ENCODE measurements around the gene SLC9A9. TPM values are rescaled to one million over a fixed set of nuclear protein-coding genes. Genes with fewer than 3 reads are reported as not detected.

SLC9A9 gene
- total RNA-seq, 2 donors from 2014 or later: 1.3 to 3.7 TPM

- peaks cover 18% of the 10 kb centered on the region for H3K4me1 Mint-ChIP-seq
- WGBS, 2 experiments (ENCODE audit: insufficient coverage in 1 of 2, insufficient read length in 1 of 2): 94% methylated on average over 1 of the region's 1 CpG; no CpG with 5 or more reads in 1 of the 2 experiments
- H3K4me3 Mint-ChIP-seq: no peak overlapping the region
- no peak overlapping the region for H3K4me3 ChIP-seq (ENCODE audit: low read length)
- H3K27ac ChIP-seq (ENCODE audit: low read depth, low read length): no peak overlapping the region
- no peaks in the 10 kb centered on the region for H3K9me3 ChIP-seq (ENCODE audit: control insufficient read depth, low read length)
- no peaks in the 10 kb centered on the region for H3K9me3 Mint-ChIP-seq
- H3K27me3 Mint-ChIP-seq (ENCODE audit: insufficient read depth): peaks cover 9% of the 10 kb centered on the region
- TF ChIP-seq, protein P1, sequence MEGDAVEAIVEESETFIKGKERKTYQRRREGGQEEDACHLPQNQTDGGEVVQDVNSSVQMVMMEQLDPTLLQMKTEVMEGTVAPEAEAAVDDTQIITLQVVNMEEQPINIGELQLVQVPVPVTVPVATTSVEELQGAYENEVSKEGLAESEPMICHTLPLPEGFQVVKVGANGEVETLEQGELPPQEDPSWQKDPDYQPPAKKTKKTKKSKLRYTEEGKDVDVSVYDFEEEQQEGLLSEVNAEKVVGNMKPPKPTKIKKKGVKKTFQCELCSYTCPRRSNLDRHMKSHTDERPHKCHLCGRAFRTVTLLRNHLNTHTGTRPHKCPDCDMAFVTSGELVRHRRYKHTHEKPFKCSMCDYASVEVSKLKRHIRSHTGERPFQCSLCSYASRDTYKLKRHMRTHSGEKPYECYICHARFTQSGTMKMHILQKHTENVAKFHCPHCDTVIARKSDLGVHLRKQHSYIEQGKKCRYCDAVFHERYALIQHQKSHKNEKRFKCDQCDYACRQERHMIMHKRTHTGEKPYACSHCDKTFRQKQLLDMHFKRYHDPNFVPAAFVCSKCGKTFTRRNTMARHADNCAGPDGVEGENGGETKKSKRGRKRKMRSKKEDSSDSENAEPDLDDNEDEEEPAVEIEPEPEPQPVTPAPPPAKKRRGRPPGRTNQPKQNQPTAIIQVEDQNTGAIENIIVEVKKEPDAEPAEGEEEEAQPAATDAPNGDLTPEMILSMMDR (conservative IDR thresholded peaks at IDR 0.05): no peak
- no peaks in the 10 kb centered on the region for H3K36me3 ChIP-seq (ENCODE audit: control insufficient read depth, insufficient read depth, low read length)
- peaks cover 5% of the 10 kb centered on the region for H3K4me1 ChIP-seq (ENCODE audit: control insufficient read depth, insufficient read depth, low read length)
- H3K27me3 ChIP-seq (ENCODE audit: control insufficient read depth, insufficient read depth, low read length, poor library complexity, severe bottlenecking): no peaks in the 10 kb centered on the region
- no peak overlapping the region for H3K9ac ChIP-seq (ENCODE audit: extremely low read depth, low read length, poor library complexity, severe bottlenecking)
- no peaks in the 10 kb centered on the region for H3K36me3 Mint-ChIP-seq (ENCODE audit: low read depth)
- no peak overlapping the region for H3K27ac Mint-ChIP-seq
- DNase-seq: no peak
Measured at GRCh38 chr3:143424874-143425273, 423.4 kb downstream of the SLC9A9 start.

GRCh38 chr3:143421556-143421955 lies 426.7 kb downstream of the SLC9A9 start:
- Mint-ChIP-seq H3K36me3 (ENCODE audit: low read depth) (no peaks in the 10 kb centered on the region), H3K4me1 (peaks cover 4% of the 10 kb centered on the region), H3K4me3 (no peak overlapping the region), H3K27ac (no peak overlapping the region), H3K27me3 (ENCODE audit: insufficient read depth) (no peaks in the 10 kb centered on the region), H3K9me3 (no peaks in the 10 kb centered on the region)
- WGBS, 2 experiments (ENCODE audit: insufficient coverage in 1 of 2, insufficient read length in 1 of 2): 85 to 100% methylated on average over 1 to 3 of the region's 3 CpGs
- TF ChIP-seq, protein P1 (conservative IDR thresholded peaks at IDR 0.05): no peak
- Histone ChIP-seq H3K27ac (ENCODE audit: low read depth, low read length) (no peak overlapping the region), H3K9me3 (ENCODE audit: control insufficient read depth, low read length) (no peaks in the 10 kb centered on the region), H3K4me1 (ENCODE audit: control insufficient read depth, insufficient read depth, low read length) (no peaks in the 10 kb centered on the region), H3K4me3 (ENCODE audit: low read length) (no peak overlapping the region), H3K36me3 (ENCODE audit: control insufficient read depth, insufficient read depth, low read length) (no peaks in the 10 kb centered on the region), H3K27me3 (ENCODE audit: control insufficient read depth, insufficient read depth, low read length, poor library complexity, severe bottlenecking) (no peaks in the 10 kb centered on the region), H3K9ac (ENCODE audit: extremely low read depth, low read length, poor library complexity, severe bottlenecking) (no peak overlapping the region)
- DNase-seq: no peak

DNA sequence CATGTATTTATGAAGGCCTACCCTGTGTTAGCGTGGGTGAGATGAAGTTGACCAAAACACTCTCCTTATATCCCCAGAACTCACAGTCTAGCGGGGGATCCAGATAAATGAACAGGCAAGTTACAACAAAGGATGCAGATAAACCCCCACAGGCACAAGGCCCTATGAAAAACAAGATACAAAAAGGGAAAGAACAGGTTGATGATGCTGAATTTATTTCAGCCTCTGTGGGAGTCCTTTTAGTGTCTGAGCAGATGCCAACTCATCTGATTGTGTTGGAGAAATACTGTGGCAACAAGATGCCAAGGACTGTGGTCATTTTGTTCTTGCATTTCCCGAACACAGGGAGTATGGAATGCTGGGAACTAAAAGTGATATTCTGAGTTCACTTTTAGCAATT lies 428.7 kb downstream of the SLC9A9 start:
- Histone ChIP-seq H3K9ac (ENCODE audit: extremely low read depth, low read length, poor library complexity, severe bottlenecking) (no peak overlapping the region), H3K36me3 (ENCODE audit: control insufficient read depth, insufficient read depth, low read length) (no peaks in the 10 kb centered on the region), H3K4me1 (ENCODE audit: control insufficient read depth, insufficient read depth, low read length) (no peaks in the 10 kb centered on the region), H3K27ac (ENCODE audit: low read depth, low read length) (no peak overlapping the region), H3K9me3 (ENCODE audit: control insufficient read depth, low read length) (no peaks in the 10 kb centered on the region), H3K27me3 (ENCODE audit: control insufficient read depth, insufficient read depth, low read length, poor library complexity, severe bottlenecking) (no peaks in the 10 kb centered on the region), H3K4me3 (ENCODE audit: low read length) (no peak overlapping the region)
- Mint-ChIP-seq H3K36me3 (ENCODE audit: low read depth) (no peaks in the 10 kb centered on the region), H3K27ac (no peak overlapping the region), H3K27me3 (ENCODE audit: insufficient read depth) (no peaks in the 10 kb centered on the region), H3K9me3 (no peaks in the 10 kb centered on the region), H3K4me3 (no peak overlapping the region), H3K4me1 (peaks cover 8% of the 10 kb centered on the region)
- TF ChIP-seq, protein P1 (conservative IDR thresholded peaks at IDR 0.05): no peak
- WGBS, 2 experiments (ENCODE audit: insufficient coverage in 1 of 2, insufficient read length in 1 of 2): 89% methylated on average over 3 of the region's 3 CpGs; no CpG with 5 or more reads in 1 of the 2 experiments
- no peak for DNase-seq
